ENCODE data around the gene FNIP2. TPM values are rescaled to one million over a fixed set of nuclear protein-coding genes. Genes with fewer than 3 reads are reported as not detected.

Gene FNIP2
- total and polyA plus RNA-seq, 2 donors (not counting 1 experiment from before 2014, with no cell fraction given) = 0.03 to 0.17 TPM

- no peak for DNase-seq
- Histone ChIP-seq H4K20me1 (ENCODE audit: control insufficient read depth, insufficient read depth, low read length, poor library complexity, severe bottlenecking) (no peaks in the 10 kb centered on the region), H3K36me3 (replicated peaks in 1 of 2; ENCODE audit: control extremely low read depth in 1 of 2, control insufficient read depth in 1 of 2, extremely low read depth in 1 of 2, insufficient read depth in 2 of 2, low read length in 1 of 2) (no peaks in the 10 kb centered on the region), H3K79me2 (ENCODE audit: control insufficient read depth, insufficient read depth, low read length) (no peaks in the 10 kb centered on the region), H3K9ac (ENCODE audit: low read length) (no peak overlapping the region), H3K4me3 (ENCODE audit: control extremely low read depth in 1 of 5, extremely low read depth in 1 of 5, insufficient read depth in 1 of 5, low read depth in 2 of 5, low read length in 4 of 5) (no peak overlapping the region), H3K27ac (ENCODE audit: low read length in 2 of 2) (no peak overlapping the region), H3K4me2 (replicated peaks; ENCODE audit: low read depth, low read length, poor library complexity, severe bottlenecking) (no peak overlapping the region), H3K9me3 (ENCODE audit: control extremely low read depth in 1 of 3, control insufficient read depth in 2 of 3, insufficient read depth in 1 of 3, low read length in 2 of 3) (no peaks in the 10 kb centered on the region), H3K27me3 (replicated peaks in 1 of 4; ENCODE audit: control extremely low read depth in 1 of 4, control insufficient read depth in 3 of 4, insufficient read depth in 4 of 4, low read length in 3 of 4) (peaks cover 0 to 34% (median 13%) of the 10 kb centered on the region in 4 experiments), H2AFZ (ENCODE audit: insufficient read depth, low read depth, low read length, poor library complexity, severe bottlenecking) (no peak overlapping the region), H3K4me1 (ENCODE audit: control insufficient read depth in 2 of 2, insufficient read depth in 2 of 2, low read length in 2 of 2) (no peaks in the 10 kb centered on the region)
- TF ChIP-seq CTCF (IDR thresholded peaks at IDR 0.05) (no peak), EZH2 (IDR thresholded peaks at IDR 0.05; ENCODE audit: borderline replicate concordance, insufficient read depth, low read depth, low read length, poor library complexity, severe bottlenecking) (no peak)
- ChIA-PET POLR2A (no interaction called here), CTCF (interaction anchor here (6.0 kb wide), 1 partner anchor 14 kb away, joined by 32 read pairs; no protein-coding TSS in a partner anchor)
- no peaks in the 10 kb centered on the region for H3K9me3 Mint-ChIP-seq (ENCODE audit: insufficient read depth)
- WGBS (ENCODE audit: insufficient coverage) = 93% methylated on average over 2 of the region's 4 CpGs
- H3K4me1 Mint-ChIP-seq = no peaks in the 10 kb centered on the region
- intact Hi-C loops (cut with micrococcal nuclease) = no loop called here
- no peak overlapping the region for H3K27ac Mint-ChIP-seq
- no peak overlapping the region for H3K4me3 Mint-ChIP-seq
- ATAC-seq (ENCODE audit: low read depth) = no peak
- peaks cover 52% of the 10 kb centered on the region for H3K27me3 Mint-ChIP-seq
Observed at GRCh38 chr4:158836828-158837449, 68.1 kb downstream of the FNIP2 start.

- WGBS (ENCODE audit: insufficient coverage) = no CpG with 5 or more reads among the region's 2 CpGs
- no peak overlapping the region for H3K4me3 Mint-ChIP-seq
- H3K9ac ChIP-seq (ENCODE audit: low read length) = no peak overlapping the region
- TF ChIP-seq CTCF (IDR thresholded peaks at IDR 0.05) = no peak
- no peak for TF ChIP-seq EZH2 (IDR thresholded peaks at IDR 0.05; ENCODE audit: borderline replicate concordance, insufficient read depth, low read depth, low read length, poor library complexity, severe bottlenecking)
- H3K27me3 Mint-ChIP-seq = peaks cover 49% of the 10 kb centered on the region
- CTCF ChIA-PET = interaction anchor here (0.7 to 6.0 kb wide), 3 partner anchors 13 to 340 kb away, joined by 3 to 32 read pairs (median 8); no protein-coding TSS in a partner anchor
- no peak overlapping the region for H3K27ac ChIP-seq (ENCODE audit: low read length in 2 of 2)
- no peak overlapping the region for H3K27ac Mint-ChIP-seq
- H3K9me3 ChIP-seq (ENCODE audit: control extremely low read depth in 1 of 3, control insufficient read depth in 2 of 3, insufficient read depth in 1 of 3, low read length in 2 of 3) = no peaks in the 10 kb centered on the region
- H3K4me2 ChIP-seq (replicated peaks; ENCODE audit: low read depth, low read length, poor library complexity, severe bottlenecking) = no peak overlapping the region
- intact Hi-C loops (cut with micrococcal nuclease) = no loop called here
- POLR2A ChIA-PET = no interaction called here
- no peaks in the 10 kb centered on the region for H4K20me1 ChIP-seq (ENCODE audit: control insufficient read depth, insufficient read depth, low read length, poor library complexity, severe bottlenecking)
- H3K4me3 ChIP-seq (ENCODE audit: control extremely low read depth in 1 of 5, extremely low read depth in 1 of 5, insufficient read depth in 1 of 5, low read depth in 2 of 5, low read length in 4 of 5) = no peak overlapping the region
- no peaks in the 10 kb centered on the region for H3K4me1 Mint-ChIP-seq
- no peak overlapping the region for H2AFZ ChIP-seq (ENCODE audit: insufficient read depth, low read depth, low read length, poor library complexity, severe bottlenecking)
- H3K27me3 ChIP-seq (replicated peaks in 1 of 4; ENCODE audit: control extremely low read depth in 1 of 4, control insufficient read depth in 3 of 4, insufficient read depth in 4 of 4, low read length in 3 of 4) = peaks cover 0 to 30% (median 13%) of the 10 kb centered on the region in 4 experiments
- H3K9me3 Mint-ChIP-seq (ENCODE audit: insufficient read depth) = no peaks in the 10 kb centered on the region
- DNase-seq = no peak
- H3K79me2 ChIP-seq (ENCODE audit: control insufficient read depth, insufficient read depth, low read length) = no peaks in the 10 kb centered on the region
- no peak for ATAC-seq (ENCODE audit: low read depth)
- H3K4me1 ChIP-seq (ENCODE audit: control insufficient read depth in 2 of 2, insufficient read depth in 2 of 2, low read length in 2 of 2) = no peaks in the 10 kb centered on the region
- H3K36me3 ChIP-seq (replicated peaks in 1 of 2; ENCODE audit: control extremely low read depth in 1 of 2, control insufficient read depth in 1 of 2, extremely low read depth in 1 of 2, insufficient read depth in 2 of 2, low read length in 1 of 2) = no peaks in the 10 kb centered on the region
Observed at GRCh38 chr4:158837527-158838141, 68.8 kb downstream of the FNIP2 start.
